RWPE2 (cell line): Measurements from ENCODE around the gene XCR1.
A peak's percentile ranks its signal among the peaks of the same experiment; 100 is the strongest.
"Not testable (repeated sequence)": the region's sequence is repeated elsewhere in the genome, so short reads cannot be mapped to it uniquely, and the experiment has no call there.

Experiments
- ATAC-seq: fragments of 200-7000 bp; cut with Tn5 transposase; 3 replicates; pipeline ENCODE4 v1.9.1; 2021; ENCODE audit warnings: low read depth
- DNase-seq: peaks from one replicate; pipeline ENCODE4 v3.0.0-alpha.2; 2020; ENCODE audit warnings: low spot score
- H3K27ac ChIP-seq: fragments of 450-650 bp; 2 replicates; pipeline ENCODE4 v1.5.1; 2017; ENCODE audit warnings: mild to moderate bottlenecking; ENCODE audit not compliant: poor library complexity, severe bottlenecking
- H3K27me3 ChIP-seq: fragments of 250-450 bp; sonication (Bioruptor Pico); 2 replicates; pipeline ENCODE4 v1.5.1; 2021; ENCODE audit warnings: mild to moderate bottlenecking, moderate library complexity; ENCODE audit not compliant: insufficient read depth, poor library complexity, severe bottlenecking
- H3K36me3 ChIP-seq: fragments of 250-450 bp; sonication (Bioruptor Pico); 2 replicates; pipeline ENCODE4 v1.5.1; 2020; ENCODE audit warnings: low read depth, mild to moderate bottlenecking, moderate library complexity
- H3K4me1 ChIP-seq: fragments of 250-450 bp; sonication (Bioruptor Pico); 2 replicates; pipeline ENCODE4 v1.5.1; 2021; ENCODE audit warnings: mild to moderate bottlenecking, moderate library complexity; ENCODE audit not compliant: insufficient read depth, poor library complexity, severe bottlenecking
- H3K4me3 ChIP-seq: fragments of 250-450 bp; sonication (Bioruptor Pico); 2 replicates; pipeline ENCODE4 v1.5.1; 2021; ENCODE audit warnings: mild to moderate bottlenecking, moderate library complexity; ENCODE audit not compliant: severe bottlenecking
- H3K9me3 ChIP-seq: fragments of 250-450 bp; sonication (Bioruptor Pico); 2 replicates; pipeline ENCODE4 v1.5.1; 2021; ENCODE audit warnings: mild to moderate bottlenecking, moderate library complexity; ENCODE audit not compliant: severe bottlenecking
- CTCF ChIP-seq: fragments of 450-650 bp; IDR thresholded peaks from one replicate; pipeline ENCODE4 v1.5.1; 2017; ENCODE audit warnings: mild to moderate bottlenecking, moderate library complexity; ENCODE audit not compliant: poor library complexity, severe bottlenecking

XCR1 gene

GRCh38 chr3:46008058-46008457, 19.2 kb downstream of the XCR1 start:
- Histone ChIP-seq H3K4me1 (no peaks in the 10 kb centered on the region), H3K9me3 (no peaks in the 10 kb centered on the region), H3K27ac (no peak overlapping the region), H3K27me3 (no peaks in the 10 kb centered on the region), H3K4me3 (no peak overlapping the region), H3K36me3 (no peaks in the 10 kb centered on the region)
- ATAC-seq: no peak
- TF ChIP-seq CTCF: no peak
- DNase-seq: no peak

GRCh38 chr3:46007280-46007679, 20.0 kb downstream of the XCR1 start:
- no peak for DNase-seq
- TF ChIP-seq CTCF: no peak
- H3K4me3 ChIP-seq: no peak overlapping the region
- no peaks in the 10 kb centered on the region for H3K9me3 ChIP-seq
- H3K4me1 ChIP-seq: no peaks in the 10 kb centered on the region
- no peaks in the 10 kb centered on the region for H3K27me3 ChIP-seq
- no peak for ATAC-seq
- no peak overlapping the region for H3K27ac ChIP-seq
- no peaks in the 10 kb centered on the region for H3K36me3 ChIP-seq

- H3K36me3 ChIP-seq: no peaks in the 10 kb centered on the region
- peak; percentile 48; the same call in 1 of the 3 replicates for ATAC-seq
- TF ChIP-seq CTCF: no peak
- H3K27me3 ChIP-seq: no peaks in the 10 kb centered on the region
- H3K4me1 ChIP-seq: no peaks in the 10 kb centered on the region
- no peak overlapping the region for H3K27ac ChIP-seq
- no peaks in the 10 kb centered on the region for H3K9me3 ChIP-seq
- H3K4me3 ChIP-seq: no peak overlapping the region
- no peak for DNase-seq
Observed at GRCh38 chr3:46006238-46007032, 20.8 kb downstream of the XCR1 start.

GRCh38 chr3:46003706-46004105, 23.6 kb downstream of the XCR1 start:
- not testable (repeated sequence) for H3K27ac ChIP-seq, ATAC-seq, H3K4me1 ChIP-seq, H3K4me3 ChIP-seq, H3K27me3 ChIP-seq, H3K9me3 ChIP-seq, DNase-seq, H3K36me3 ChIP-seq

GRCh38 chr3:46001178-46001577, 26.1 kb downstream of the XCR1 start:
- no peaks in the 10 kb centered on the region for H3K4me1 ChIP-seq
- H3K9me3 ChIP-seq: no peaks in the 10 kb centered on the region
- H3K27ac ChIP-seq: no peak overlapping the region
- no peak for TF ChIP-seq CTCF
- H3K36me3 ChIP-seq: no peaks in the 10 kb centered on the region
- DNase-seq: no peak
- no peak for ATAC-seq
- no peak overlapping the region for H3K4me3 ChIP-seq
- H3K27me3 ChIP-seq: no peaks in the 10 kb centered on the region
